PFSK-1 (cell line): ENCODE data around the gene SNAP25.

Source experiments
- POLR2AphosphoS5 ChIP-seq: IDR thresholded peaks from 2 replicates; pipeline ENCODE4 v1.6.1; 2012; ENCODE audit warnings: low read depth, mild to moderate bottlenecking, control low read depth, low read length, moderate library complexity
- SIN3A ChIP-seq: IDR thresholded peaks from 2 replicates; pipeline ENCODE4 v1.6.1; 2012; ENCODE audit warnings: mild to moderate bottlenecking, low read length, moderate library complexity, borderline replicate concordance; ENCODE audit not compliant: insufficient read depth
- TAF1 ChIP-seq: IDR thresholded peaks from 2 replicates; pipeline ENCODE4 v1.6.1; 2012; ENCODE audit warnings: low read length, control low read depth, borderline replicate concordance; ENCODE audit not compliant: insufficient read depth
- TF ChIP-seq, protein P1 (sequence below), 2 experiments: IDR thresholded peaks; 2 replicates each; pipeline versions ENCODE4 v1.6.1 to v1.8.0; 2011 to 2012; ENCODE audit warnings: low read depth in 2 of 2, low read length in 2 of 2, control low read depth in 1 of 2, inconsistent platforms in 1 of 2, mild to moderate bottlenecking in 1 of 2, moderate library complexity in 1 of 2; ENCODE audit not compliant: insufficient read depth in 1 of 2

- no peak for TF ChIP-seq POLR2AphosphoS5
- no peak for TF ChIP-seq TAF1
- TF ChIP-seq SIN3A, result no peak
- TF ChIP-seq, protein P1, sequence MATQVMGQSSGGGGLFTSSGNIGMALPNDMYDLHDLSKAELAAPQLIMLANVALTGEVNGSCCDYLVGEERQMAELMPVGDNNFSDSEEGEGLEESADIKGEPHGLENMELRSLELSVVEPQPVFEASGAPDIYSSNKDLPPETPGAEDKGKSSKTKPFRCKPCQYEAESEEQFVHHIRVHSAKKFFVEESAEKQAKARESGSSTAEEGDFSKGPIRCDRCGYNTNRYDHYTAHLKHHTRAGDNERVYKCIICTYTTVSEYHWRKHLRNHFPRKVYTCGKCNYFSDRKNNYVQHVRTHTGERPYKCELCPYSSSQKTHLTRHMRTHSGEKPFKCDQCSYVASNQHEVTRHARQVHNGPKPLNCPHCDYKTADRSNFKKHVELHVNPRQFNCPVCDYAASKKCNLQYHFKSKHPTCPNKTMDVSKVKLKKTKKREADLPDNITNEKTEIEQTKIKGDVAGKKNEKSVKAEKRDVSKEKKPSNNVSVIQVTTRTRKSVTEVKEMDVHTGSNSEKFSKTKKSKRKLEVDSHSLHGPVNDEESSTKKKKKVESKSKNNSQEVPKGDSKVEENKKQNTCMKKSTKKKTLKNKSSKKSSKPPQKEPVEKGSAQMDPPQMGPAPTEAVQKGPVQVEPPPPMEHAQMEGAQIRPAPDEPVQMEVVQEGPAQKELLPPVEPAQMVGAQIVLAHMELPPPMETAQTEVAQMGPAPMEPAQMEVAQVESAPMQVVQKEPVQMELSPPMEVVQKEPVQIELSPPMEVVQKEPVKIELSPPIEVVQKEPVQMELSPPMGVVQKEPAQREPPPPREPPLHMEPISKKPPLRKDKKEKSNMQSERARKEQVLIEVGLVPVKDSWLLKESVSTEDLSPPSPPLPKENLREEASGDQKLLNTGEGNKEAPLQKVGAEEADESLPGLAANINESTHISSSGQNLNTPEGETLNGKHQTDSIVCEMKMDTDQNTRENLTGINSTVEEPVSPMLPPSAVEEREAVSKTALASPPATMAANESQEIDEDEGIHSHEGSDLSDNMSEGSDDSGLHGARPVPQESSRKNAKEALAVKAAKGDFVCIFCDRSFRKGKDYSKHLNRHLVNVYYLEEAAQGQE (IDR thresholded peaks at IDR 0.05; ENCODE audit: insufficient read depth in 1 of 2, low read depth in 2 of 2, low read length in 2 of 2), result no peak
Observed at GRCh38 chr20:10323729-10324128, 105.1 kb downstream of the SNAP25 start.
